Upper lobe of right lung (tissue), 1 donor: ENCODE measurements around the gene CYLC1. TPM values are rescaled to one million over a fixed set of nuclear protein-coding genes. Genes with fewer than 3 reads are reported as not detected.

Experiments used
- ATAC-seq: fragments of 200-7000 bp; cut with Tn5 transposase; one replicate; pipeline ENCODE4 v1.9.1; 2020; ENCODE audit warnings: mild to moderate bottlenecking, moderate library complexity
- DNase-seq: peaks from one replicate; pipeline ENCODE4 v3.0.0-alpha.2; 2020
- H3K27ac ChIP-seq: fragments of 200-600 bp; one replicate; pipeline ENCODE4 v1.8.0; 2022
- H3K27me3 ChIP-seq: fragments of 200-600 bp; one replicate; pipeline ENCODE4 v1.8.0; 2022; ENCODE audit warnings: mild to moderate bottlenecking
- H3K36me3 ChIP-seq: fragments of 200-600 bp; one replicate; pipeline ENCODE4 v1.8.0; 2022
- H3K4me1 ChIP-seq: fragments of 200-600 bp; one replicate; pipeline ENCODE4 v1.8.0; 2022
- H3K4me3 ChIP-seq: fragments of 200-600 bp; one replicate; pipeline ENCODE4 v1.8.0; 2022; ENCODE audit warnings: mild to moderate bottlenecking
- H3K9me3 ChIP-seq: fragments of 200-600 bp; one replicate; pipeline ENCODE4 v1.8.0; 2022
- intact Hi-C: fragments of 100-400 bp; cut with DNase I; formaldehyde crosslinking; loops from one replicate; pipeline ENCODE4 v1.11.0; 2022
- total RNA-seq: library from RNA; stranded (reverse); fragmentation: NEBNext Ultra II Directional; extraction: Animal tissue kit (Norgen Biotek cat#: 25700); gene quantifications from one replicate; pipeline ENCODE4 v1.2.1, GENCODE V29; 2021
- TF ChIP-seq, protein P1 (sequence below): fragments of 200-600 bp; IDR thresholded peaks from one replicate; pipeline ENCODE4 v1.8.0; 2022; ENCODE audit warnings: antibody characterized with exemption
- donor health status: DM: no; HTN: yes; CAD: no; lungs with severe emphysema.

CYLC1 gene
- total RNA-seq, 1 donor from 2014 or later: not detected

DNA sequence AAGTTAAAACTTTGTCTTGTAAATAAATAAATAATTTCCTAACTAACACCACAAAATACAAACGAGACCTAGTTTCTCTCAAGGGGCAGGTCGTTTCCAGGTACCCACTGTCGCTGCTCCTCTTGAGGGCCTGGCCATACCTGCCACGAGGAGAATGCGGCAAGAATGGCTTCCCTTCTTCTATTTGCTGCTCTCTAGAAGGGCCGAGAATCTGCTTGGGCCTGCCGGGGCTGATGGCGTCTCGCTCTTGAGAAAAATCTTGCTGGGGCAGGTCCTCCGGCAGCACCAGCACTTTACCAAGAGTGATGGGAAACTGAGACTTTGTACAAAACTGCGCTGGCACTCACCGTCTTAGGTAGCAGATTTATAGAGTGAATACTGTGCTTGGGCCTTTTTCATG, 31.5 kb downstream of the CYLC1 start:
- ATAC-seq: no peak
- no peak overlapping the region for H3K4me3 ChIP-seq
- no peaks in the 10 kb centered on the region for H3K27me3 ChIP-seq
- H3K9me3 ChIP-seq: no peaks in the 10 kb centered on the region
- TF ChIP-seq, protein P1, sequence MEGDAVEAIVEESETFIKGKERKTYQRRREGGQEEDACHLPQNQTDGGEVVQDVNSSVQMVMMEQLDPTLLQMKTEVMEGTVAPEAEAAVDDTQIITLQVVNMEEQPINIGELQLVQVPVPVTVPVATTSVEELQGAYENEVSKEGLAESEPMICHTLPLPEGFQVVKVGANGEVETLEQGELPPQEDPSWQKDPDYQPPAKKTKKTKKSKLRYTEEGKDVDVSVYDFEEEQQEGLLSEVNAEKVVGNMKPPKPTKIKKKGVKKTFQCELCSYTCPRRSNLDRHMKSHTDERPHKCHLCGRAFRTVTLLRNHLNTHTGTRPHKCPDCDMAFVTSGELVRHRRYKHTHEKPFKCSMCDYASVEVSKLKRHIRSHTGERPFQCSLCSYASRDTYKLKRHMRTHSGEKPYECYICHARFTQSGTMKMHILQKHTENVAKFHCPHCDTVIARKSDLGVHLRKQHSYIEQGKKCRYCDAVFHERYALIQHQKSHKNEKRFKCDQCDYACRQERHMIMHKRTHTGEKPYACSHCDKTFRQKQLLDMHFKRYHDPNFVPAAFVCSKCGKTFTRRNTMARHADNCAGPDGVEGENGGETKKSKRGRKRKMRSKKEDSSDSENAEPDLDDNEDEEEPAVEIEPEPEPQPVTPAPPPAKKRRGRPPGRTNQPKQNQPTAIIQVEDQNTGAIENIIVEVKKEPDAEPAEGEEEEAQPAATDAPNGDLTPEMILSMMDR: no peak
- H3K27ac ChIP-seq: no peak overlapping the region
- intact Hi-C loops: no loop called here
- no peaks in the 10 kb centered on the region for H3K4me1 ChIP-seq
- no peak for DNase-seq
- no peaks in the 10 kb centered on the region for H3K36me3 ChIP-seq

DNA sequence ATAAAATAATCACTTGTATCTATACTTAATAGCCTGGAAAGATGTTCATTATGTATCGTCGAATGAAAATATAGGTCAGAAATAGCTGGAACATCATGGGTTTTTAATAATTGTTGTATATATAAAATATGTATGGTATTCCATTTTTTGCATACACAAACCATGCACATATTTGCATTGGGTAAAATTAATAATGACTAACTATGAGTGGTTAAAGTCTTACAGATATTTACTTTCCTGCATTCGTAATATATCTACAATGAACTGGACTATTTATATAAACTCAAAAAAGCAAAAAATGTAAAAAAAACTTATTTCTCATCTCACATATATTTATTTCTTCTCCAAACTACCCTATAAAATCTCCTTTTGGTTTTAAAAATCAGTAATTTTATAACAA, 46.0 kb downstream of the CYLC1 start:
- Histone ChIP-seq H3K27ac (no peak overlapping the region), H3K9me3 (no peaks in the 10 kb centered on the region), H3K27me3 (no peaks in the 10 kb centered on the region), H3K4me1 (no peaks in the 10 kb centered on the region), H3K4me3 (no peak overlapping the region), H3K36me3 (no peaks in the 10 kb centered on the region)
- intact Hi-C loops: no loop called here
- DNase-seq (no peak), ATAC-seq (no peak)
- TF ChIP-seq, protein P1: no peak

DNA sequence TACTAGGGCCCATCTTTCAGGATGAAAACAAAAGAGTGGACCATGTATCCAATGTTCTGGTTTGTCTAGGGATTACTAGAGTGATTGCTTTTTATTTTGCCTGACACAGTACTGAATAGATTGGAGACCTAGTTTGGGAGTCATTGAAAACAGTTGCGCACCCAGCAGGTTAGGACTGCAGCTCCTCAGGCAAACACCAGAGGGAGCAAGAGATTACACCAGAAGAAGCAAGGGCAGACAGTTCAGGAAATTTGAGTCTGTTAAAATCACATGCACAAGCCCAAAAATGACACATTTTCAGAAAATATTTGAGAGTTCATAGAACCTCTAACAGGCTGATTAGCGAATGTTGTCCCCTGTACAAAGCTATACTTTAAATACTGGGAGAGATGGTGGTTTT, 55.6 kb downstream of the CYLC1 start:
- ATAC-seq (no peak), DNase-seq (no peak)
- intact Hi-C loops: no loop called here
- H3K4me3 ChIP-seq: no peak overlapping the region
- TF ChIP-seq, protein P1: peak; percentile 25
- no peak overlapping the region for H3K27ac ChIP-seq
- no peaks in the 10 kb centered on the region for H3K27me3 ChIP-seq
- H3K36me3 ChIP-seq: no peaks in the 10 kb centered on the region
- H3K9me3 ChIP-seq: no peaks in the 10 kb centered on the region
- H3K4me1 ChIP-seq: no peaks in the 10 kb centered on the region

DNA sequence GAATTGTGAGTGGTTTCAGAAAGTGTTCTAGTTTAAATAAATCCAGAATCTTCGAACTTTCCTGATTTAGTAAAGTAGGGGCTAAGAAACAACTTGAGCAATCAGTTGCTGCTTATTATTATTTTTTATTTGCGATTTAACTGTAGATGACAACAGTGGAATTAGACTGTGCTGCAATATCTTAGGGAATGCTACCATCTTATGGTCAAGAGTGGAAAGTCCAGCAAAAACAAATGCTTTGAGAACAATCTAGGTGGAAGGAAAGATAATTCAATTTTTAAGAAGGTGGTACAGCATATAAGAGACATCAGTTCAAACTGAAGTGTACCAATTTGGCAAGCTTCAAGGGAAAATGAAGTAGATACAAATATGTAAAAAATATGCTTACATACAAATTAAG, 73.3 kb downstream of the CYLC1 start:
- TF ChIP-seq, protein P1: no peak

More for the DNA sequence above, 73.3 kb downstream of the CYLC1 start:
- Histone ChIP-seq H3K36me3 (no peaks in the 10 kb centered on the region), H3K27ac (no peak overlapping the region), H3K9me3 (no peaks in the 10 kb centered on the region), H3K4me3 (no peak overlapping the region), H3K4me1 (no peaks in the 10 kb centered on the region), H3K27me3 (no peaks in the 10 kb centered on the region)
- intact Hi-C loops: no loop called here
- ATAC-seq: no peak
- no peak for DNase-seq
